Stimulated activated CD8-positive, alpha-beta memory T cell treated with anti-CD3 and anti-CD28 coated beads, Interleukin-2, amount 100 ng/mL, for 1 hour (primary cell): ENCODE data around the gene AGMO.
"Not testable (repeated sequence)": the region's sequence is repeated elsewhere in the genome, so short reads cannot be mapped to it uniquely, and the experiment has no call there.

Source experiments
- DNase-seq, 2 donors: peaks; one replicate each; pipeline ENCODE4 v3.0.0-alpha.2; 2020; ENCODE audit warnings: low read depth in 2 of 2

The AGMO gene

GRCh38 chr7:15317215-15317614, 244.6 kb downstream of the AGMO start:
- no peak for DNase-seq

- DNase-seq, result no peak
These were observed 246.1 kb downstream of the AGMO start for GRCh38 chr7:15315678-15316077.

GRCh38 chr7:15314922-15315321, 246.9 kb downstream of the AGMO start:
- DNase-seq, result no peak

- no peak for DNase-seq
These were observed 248.5 kb downstream of the AGMO start for GRCh38 chr7:15313361-15313760.

DNA sequence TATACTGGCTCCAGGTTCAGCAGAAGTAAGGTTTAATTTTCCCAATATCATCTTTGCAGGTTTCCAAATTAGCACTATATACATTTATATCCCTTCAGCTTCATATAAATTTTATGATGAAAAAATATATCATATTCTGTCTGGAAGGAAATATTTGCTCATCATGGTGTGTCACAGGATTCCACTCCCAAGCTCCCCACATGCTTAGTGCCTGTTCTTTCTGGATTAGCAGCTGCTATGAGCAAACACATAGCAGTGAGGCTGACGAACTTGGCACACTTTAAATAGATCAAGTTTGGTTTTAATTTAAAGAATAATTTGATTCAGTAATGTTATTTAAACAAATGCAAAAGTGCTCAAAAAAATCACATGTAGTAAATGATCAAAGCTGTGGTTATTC, 251.9 kb downstream of the AGMO start:
- DNase-seq, result no peak

GRCh38 chr7:15308821-15309220, 253.0 kb downstream of the AGMO start:
- no peak for DNase-seq

DNA sequence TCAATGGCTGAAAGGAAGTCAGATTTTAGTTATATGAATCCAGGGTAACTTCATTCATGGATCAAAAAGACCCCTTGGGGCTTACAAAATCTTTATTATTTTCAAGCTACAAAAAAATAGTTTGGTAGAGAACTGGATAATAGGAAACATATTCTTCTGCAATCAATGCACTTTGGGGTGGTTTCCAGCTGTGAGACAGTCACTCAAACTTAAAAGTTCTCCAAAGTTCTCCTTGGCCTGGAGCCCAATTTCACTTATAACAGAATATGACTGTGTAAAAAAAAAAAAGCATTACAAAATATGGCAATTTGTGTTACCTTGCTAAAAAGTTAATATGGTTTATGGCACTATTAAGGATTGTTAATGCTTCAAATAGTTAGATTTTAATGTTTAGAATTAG, 255.5 kb downstream of the AGMO start:
- no peak for DNase-seq

DNA sequence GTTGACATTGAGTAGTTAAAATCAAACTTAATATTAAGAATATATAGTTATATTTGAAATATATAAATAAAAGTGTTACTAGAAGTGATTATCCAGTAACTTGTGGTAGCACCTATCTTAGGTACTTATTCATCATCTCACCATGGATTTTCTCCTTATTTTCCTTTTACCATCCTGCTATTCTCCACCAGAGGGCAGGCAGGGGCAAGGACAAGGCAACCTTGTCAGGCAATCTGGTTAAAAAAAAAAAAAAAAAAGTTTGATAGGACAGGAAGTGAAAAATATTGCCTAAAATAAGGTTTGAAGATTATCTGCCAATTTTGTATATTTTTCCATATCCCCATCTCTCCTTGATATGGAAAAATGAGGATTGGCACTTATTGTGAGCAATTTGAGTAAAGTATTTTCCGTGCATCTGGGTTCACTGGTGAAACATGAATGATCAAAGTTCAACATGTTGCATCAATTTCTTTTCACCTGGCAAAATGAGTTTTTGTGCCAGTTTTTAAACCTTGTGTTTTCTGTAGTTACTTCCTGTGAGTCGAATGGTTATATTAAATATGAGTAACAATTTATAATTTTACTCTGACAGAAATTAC, 256.7 kb downstream of the AGMO start:
- DNase-seq, result no peak

DNA sequence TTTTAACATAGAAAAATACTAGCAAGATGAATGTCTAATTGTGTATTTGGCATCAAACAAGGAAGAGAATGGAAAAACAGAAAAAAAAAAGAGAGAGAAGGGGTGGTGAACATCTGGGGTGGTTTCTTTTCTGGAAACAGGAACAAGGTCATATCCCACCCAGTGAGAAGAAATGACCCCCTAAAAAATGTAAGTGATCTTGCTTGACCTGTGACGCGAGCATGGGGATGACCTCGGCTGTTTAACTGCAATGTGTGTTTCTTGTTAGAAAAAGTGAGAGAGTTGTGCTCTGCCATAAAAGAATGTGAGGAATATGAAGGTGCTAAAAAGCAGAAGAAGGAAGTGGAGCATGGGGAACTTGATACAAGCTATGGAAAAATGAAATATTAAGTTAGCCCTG, 258.5 kb downstream of the AGMO start:
- no peak for DNase-seq

- not testable (repeated sequence) for DNase-seq
These were observed 260.8 kb downstream of the AGMO start for GRCh38 chr7:15300986-15301385.

DNA sequence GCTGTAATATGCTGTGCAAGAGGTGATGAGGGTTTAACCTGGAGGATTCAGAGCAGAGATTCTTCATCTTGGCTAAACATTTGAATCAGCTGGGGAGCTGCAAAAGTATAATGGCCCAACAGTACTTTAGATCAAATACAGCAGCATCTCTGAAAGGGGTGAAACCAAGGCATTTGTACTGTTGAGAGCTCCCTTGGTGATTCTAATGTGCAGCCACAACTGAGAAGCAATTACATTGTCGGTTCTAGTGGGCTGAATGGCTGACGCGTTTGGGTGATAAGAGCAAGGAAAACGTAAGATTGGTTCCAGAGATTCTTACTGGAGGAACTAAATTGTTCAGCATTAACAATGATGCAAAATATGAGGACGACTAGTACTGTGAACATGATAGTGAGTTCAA, 269.7 kb downstream of the AGMO start:
- no peak for DNase-seq

- no peak for DNase-seq
These were observed 270.1 kb downstream of the AGMO start for GRCh38 chr7:15291699-15292098.

- no peak for DNase-seq
These were observed 273.1 kb downstream of the AGMO start for GRCh38 chr7:15288741-15289140.

GRCh38 chr7:15284396-15284795, 277.4 kb downstream of the AGMO start:
- DNase-seq, result no peak

DNA sequence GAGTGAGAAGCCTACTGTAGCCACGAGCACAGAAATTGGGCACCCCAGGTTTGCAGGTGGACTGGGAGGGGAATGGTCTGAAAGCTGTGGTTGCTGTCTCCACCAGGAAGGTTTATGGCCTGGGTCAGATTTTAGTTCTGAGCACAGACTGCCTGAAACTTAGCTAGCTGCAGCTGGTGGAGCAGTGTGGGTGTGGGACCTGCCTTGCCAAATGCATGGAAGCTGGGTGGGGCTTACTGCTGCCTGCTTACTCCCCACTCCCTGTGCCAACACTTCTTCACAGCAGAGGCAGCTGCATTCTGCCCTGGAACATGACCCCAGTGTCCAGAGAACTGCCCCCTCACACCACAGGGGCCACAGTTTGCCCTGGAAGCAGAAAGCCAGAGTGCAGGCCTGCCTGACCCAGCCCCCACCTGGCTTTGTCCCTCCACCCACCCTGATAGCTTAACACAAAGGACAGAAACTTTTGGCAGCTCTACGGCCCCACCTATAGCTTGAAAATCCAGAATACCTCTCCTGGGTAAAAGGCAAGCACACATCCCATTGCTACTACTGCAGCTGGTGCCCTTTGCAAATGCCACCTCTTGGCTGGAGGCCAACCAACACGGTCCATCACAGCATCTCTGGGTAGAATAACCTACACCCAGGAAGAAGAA, 281.6 kb downstream of the AGMO start:
- DNase-seq, result no peak

GRCh38 chr7:15279640-15280039, 282.2 kb downstream of the AGMO start:
- DNase-seq, result no peak

- no peak for DNase-seq
These were observed 304.1 kb downstream of the AGMO start for GRCh38 chr7:15257689-15258088.

GRCh38 chr7:15252181-15252580, 309.6 kb downstream of the AGMO start:
- no peak for DNase-seq

- no peak for DNase-seq
These were observed 313.3 kb downstream of the AGMO start for GRCh38 chr7:15248514-15248913.

GRCh38 chr7:15245831-15246230, 316.0 kb downstream of the AGMO start:
- DNase-seq, result no peak

DNA sequence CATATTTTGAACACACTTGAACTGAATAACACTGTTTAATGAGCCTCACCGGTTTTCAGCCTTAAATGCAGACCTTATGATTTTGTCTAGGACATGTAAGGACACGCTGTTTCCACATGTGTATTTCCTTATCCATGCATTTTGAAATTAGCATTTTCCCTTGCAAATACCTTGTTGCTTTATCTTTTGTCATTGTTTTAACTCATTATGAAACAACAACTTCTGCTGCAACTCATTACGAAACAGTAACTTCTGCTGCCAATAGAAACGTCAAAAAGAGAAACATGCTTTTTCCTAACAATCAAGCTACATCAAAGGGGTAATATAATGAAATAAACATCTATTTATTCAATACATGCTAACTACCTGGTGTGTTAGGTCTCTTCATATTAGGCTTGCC, 322.0 kb downstream of the AGMO start:
- DNase-seq, result no peak

- DNase-seq, result no peak
These were observed 324.9 kb downstream of the AGMO start for GRCh38 chr7:15236952-15237351.

DNA sequence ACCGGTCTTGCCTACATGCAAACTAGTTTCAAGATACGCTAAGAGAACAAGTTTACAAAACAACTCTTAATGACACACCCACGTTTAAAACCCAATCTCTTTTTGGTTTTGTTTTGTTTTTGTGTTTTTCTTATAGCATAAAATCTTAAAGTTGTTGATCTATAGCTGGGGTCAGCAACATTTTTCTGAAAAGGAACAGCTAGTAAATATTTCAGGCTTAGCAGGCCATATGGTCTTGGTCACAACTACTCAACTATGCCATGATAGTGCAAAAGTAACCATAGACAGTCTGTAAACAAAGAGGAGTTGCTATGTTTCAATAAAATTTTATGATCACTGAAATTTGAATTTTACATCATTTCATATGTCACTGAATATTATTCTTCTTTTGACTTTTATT, 327.4 kb downstream of the AGMO start:
- DNase-seq, result no peak

DNA sequence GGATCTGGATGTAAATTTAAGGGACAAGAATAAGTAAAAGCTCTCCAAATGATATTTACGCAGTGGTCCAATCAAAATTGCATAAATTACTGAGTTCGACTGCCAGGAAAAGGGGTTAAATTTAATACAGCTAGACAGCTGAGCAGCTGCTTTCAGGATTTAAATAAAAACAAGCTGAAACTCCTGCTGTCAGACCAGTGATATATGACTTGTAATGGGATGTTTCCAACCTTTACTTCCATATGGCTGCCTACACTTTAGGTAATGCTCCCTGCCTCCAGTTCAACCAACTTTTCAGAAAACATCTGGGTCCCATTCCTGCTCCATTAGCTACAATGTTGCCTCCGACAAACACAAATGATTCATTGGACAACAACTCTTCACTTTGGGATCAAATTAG, 333.0 kb downstream of the AGMO start:
- no peak for DNase-seq
